ENCODE measurements around the gene QRFP. TPM values are rescaled to one million over a fixed set of nuclear protein-coding genes. Genes with fewer than 3 reads are reported as not detected.

QRFP gene
- total and polyA plus RNA-seq, 8 donors = not detected

DNA sequence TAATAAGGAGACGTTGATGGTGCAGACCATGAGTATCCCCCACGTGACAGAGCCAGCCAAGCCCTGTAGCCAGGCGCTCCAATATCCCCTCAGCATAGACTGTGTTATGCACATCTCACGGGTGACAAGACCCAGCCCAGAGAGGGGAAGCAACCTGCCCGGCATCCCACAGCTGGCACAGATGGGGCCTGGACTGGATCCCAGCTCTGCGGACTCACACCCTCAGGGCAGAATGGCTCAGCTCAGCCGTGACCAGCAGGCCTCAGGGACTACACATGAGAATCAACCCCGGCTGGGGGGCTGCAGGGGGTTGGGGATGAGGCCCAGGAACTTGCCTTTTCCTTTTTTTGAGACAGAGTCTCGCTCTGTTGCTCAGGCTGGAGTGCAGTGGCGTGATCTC lies 30.7 kb upstream of the QRFP start:
- intact Hi-C loops (cut with DNase I) = no loop called here
- no peaks in the 10 kb centered on the region for H3K9me3 ChIP-seq
- FAIRE-seq (no peak), ATAC-seq (no peak), DNase-seq (no peak)
- H3K4me1 ChIP-seq = peaks cover 0 to 9% (median 0%) of the 10 kb centered on the region in 3 donors
- H3K27ac ChIP-seq = no peak overlapping the region
- H3K36me3 ChIP-seq = no peaks in the 10 kb centered on the region
- H3K27me3 ChIP-seq = no peaks in the 10 kb centered on the region
- WGBS, 2 donors = 87 to 97% methylated on average over 10 of the region's 10 CpGs
- no peak overlapping the region for H3K4me3 ChIP-seq
- TF ChIP-seq, protein P1, sequence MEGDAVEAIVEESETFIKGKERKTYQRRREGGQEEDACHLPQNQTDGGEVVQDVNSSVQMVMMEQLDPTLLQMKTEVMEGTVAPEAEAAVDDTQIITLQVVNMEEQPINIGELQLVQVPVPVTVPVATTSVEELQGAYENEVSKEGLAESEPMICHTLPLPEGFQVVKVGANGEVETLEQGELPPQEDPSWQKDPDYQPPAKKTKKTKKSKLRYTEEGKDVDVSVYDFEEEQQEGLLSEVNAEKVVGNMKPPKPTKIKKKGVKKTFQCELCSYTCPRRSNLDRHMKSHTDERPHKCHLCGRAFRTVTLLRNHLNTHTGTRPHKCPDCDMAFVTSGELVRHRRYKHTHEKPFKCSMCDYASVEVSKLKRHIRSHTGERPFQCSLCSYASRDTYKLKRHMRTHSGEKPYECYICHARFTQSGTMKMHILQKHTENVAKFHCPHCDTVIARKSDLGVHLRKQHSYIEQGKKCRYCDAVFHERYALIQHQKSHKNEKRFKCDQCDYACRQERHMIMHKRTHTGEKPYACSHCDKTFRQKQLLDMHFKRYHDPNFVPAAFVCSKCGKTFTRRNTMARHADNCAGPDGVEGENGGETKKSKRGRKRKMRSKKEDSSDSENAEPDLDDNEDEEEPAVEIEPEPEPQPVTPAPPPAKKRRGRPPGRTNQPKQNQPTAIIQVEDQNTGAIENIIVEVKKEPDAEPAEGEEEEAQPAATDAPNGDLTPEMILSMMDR (IDR thresholded peaks at IDR 0.05) = no peak

DNA sequence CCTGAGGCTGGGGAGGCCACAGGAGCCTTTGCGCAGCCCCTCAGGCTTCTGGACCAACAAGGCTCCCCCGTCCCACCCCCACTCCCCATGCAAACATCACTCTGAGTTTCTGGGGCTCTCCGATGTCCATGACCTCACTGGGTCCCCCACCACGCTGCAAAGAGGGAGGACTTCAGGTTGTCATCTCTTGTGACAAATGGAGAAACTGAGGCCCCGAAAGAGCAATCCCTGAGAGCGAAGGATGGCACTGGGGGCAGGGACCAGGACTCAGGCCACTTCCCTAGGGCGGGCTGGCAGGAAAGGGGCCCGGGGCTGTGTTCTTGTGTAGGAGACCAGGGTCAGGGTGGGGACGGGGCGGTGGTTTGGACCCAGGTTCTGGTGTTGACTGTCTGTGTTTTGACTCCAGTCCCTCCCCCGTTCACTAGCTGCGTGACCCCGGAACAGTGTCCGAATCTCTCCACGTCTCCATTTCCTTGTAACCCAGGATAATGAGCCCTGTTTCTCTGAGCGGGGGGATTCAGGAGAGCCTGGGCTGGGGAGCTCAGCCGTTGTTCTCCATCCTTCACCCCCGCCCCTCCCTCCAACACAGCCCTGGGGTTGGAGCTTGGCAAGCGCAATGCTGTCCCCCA lies 28.6 kb upstream of the QRFP start:
- DNase-seq (no peak), FAIRE-seq (no peak), ATAC-seq (no peak)
- Histone ChIP-seq H3K4me3 (no peak overlapping the region), H3K9me3 (no peaks in the 10 kb centered on the region), H3K27ac (no peak overlapping the region), H3K27me3 (no peaks in the 10 kb centered on the region), H3K36me3 (no peaks in the 10 kb centered on the region), H3K4me1 (peaks cover 0 to 9% (median 0%) of the 10 kb centered on the region in 3 donors)
- WGBS, 2 donors = 64 to 70% methylated on average over 19 of the region's 19 CpGs
- TF ChIP-seq, protein P1 (IDR thresholded peaks at IDR 0.05) = no peak
- intact Hi-C loops (cut with DNase I) = no loop called here

DNA sequence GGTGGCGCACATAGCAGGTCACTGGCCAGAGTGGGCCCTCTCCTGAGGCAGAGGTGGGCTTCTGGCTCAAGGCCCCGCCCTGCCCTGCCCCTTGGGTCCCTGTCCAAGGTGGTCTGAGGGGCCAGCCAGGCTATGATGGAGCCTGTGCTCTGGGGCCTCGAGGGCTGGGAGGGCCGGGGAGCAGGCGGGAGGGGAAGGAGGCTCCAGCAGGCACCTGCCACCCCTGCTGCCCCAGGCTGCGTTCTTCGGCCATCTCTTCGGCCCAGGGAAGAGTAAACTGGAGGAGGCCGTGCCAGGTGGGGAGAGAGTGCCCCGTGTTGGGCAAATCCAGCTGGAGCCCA lies 27.8 kb upstream of the QRFP start:
- Histone ChIP-seq H3K36me3 (no peaks in the 10 kb centered on the region), H3K4me1 (peaks cover 0 to 9% (median 0%) of the 10 kb centered on the region in 3 donors), H3K27me3 (no peaks in the 10 kb centered on the region), H3K27ac (no peak overlapping the region), H3K4me3 (no peak overlapping the region), H3K9me3 (no peaks in the 10 kb centered on the region)
- 60 to 64% methylated on average over 8 to 10 of the region's 10 CpGs for WGBS, 2 donors
- no peak for DNase-seq
- TF ChIP-seq, protein P1 (IDR thresholded peaks at IDR 0.05) = no peak
- ATAC-seq = no peak
- FAIRE-seq = no peak
- intact Hi-C loops (cut with DNase I) = no loop called here

DNA sequence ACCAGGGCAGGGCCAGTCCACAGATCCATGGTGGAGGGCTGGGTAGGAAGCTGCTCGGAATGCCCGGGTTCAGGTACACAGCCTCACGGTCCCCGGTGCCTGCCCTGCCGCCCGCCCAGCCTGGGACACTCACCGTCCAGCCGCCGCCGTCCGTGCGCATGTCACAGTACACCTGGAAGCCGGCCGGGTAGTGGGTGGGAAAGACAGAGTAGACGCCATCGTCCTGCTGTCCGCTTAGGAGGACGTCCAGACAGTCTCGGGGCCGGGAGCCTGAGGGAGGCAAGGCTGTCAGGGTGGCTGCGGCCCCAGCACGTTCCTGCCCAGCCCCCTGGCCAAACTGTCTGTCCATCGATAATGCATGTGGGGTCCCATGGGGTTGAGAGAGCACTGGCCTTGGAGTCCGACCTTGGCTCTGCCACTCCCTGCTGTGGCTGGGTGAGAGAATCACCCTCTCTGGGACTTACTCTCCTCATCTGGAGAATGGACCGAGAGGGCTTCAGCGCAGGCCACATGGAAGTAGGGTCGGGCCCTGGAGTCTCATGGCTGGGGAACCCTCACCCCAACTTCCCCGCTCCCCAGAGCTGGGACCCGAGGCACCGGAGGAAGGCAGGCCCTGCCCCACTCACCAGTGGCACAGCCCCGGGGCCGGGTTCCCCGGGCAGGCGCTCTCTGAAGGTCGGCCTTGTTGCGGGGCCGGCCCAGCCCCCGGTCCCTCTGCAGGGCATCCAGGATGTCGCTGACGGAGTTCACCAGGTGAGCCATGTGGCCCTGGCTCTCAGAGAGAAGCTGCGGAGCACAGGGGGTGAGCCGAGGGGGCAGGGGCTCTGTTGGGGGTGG lies 27.2 kb upstream of the QRFP start:
- Histone ChIP-seq H3K27ac (no peak overlapping the region), H3K9me3 (no peaks in the 10 kb centered on the region), H3K4me3 (no peak overlapping the region), H3K36me3 (no peaks in the 10 kb centered on the region), H3K4me1 (peaks cover 0 to 7% (median 0%) of the 10 kb centered on the region in 3 donors), H3K27me3 (no peaks in the 10 kb centered on the region)
- WGBS, 2 donors = 56 to 64% methylated on average over 42 of the region's 42 CpGs
- FAIRE-seq = no peak
- TF ChIP-seq, protein P1 (IDR thresholded peaks at IDR 0.05) = no peak
- ATAC-seq = no peak
- intact Hi-C loops (cut with DNase I) = no loop called here
- DNase-seq = no peak
